Progenitor cell of endocrine pancreas (in vitro differentiated cells): Measurements from ENCODE around the gene PAM. TPM values are rescaled to one million over a fixed set of nuclear protein-coding genes. Genes with fewer than 3 reads are reported as not detected.

ENCODE experiments used
- DNase-seq: peaks from one replicate; pipeline ENCODE4 v3.0.0; 2021; ENCODE audit warnings: low spot score; ENCODE audit not compliant: unreplicated experiment
- H3K27ac Mint-ChIP-seq: 2 replicates; pipeline ENCODE4 v1.8.0; 2021; ENCODE audit warnings: mild to moderate bottlenecking, moderate library complexity, mixed read lengths
- H3K27me3 Mint-ChIP-seq: 2 replicates; pipeline ENCODE4 v1.8.0; 2021; ENCODE audit warnings: mixed read lengths
- H3K36me3 Mint-ChIP-seq: 2 replicates; pipeline ENCODE4 v1.8.0; 2022; ENCODE audit warnings: mixed read lengths; ENCODE audit not compliant: insufficient read depth
- H3K4me1 Mint-ChIP-seq: 2 replicates; pipeline ENCODE4 v1.8.0; 2021; ENCODE audit warnings: low read depth, mixed read lengths
- H3K4me3 Mint-ChIP-seq: 2 replicates; pipeline ENCODE4 v1.8.0; 2021; ENCODE audit warnings: low read depth, mild to moderate bottlenecking, moderate library complexity, mixed read lengths
- H3K9me3 Mint-ChIP-seq: 2 replicates; pipeline ENCODE4 v1.8.0; 2021; ENCODE audit warnings: low read depth, mixed read lengths
- total RNA-seq: library from RNA; stranded (reverse); gene quantifications from 2 replicates; pipeline ENCODE4 v1.2.1, GENCODE V29; 2021
- TF ChIP-seq, protein P1 (sequence below): fragments of 200-600 bp; sonication (generic); IDR thresholded peaks from one replicate; pipeline ENCODE4 v1.5.0; 2021; ENCODE audit warnings: antibody characterized with exemption, mild to moderate bottlenecking; ENCODE audit not compliant: unreplicated experiment

The PAM gene
- total RNA-seq, 1 donor from 2014 or later = 111 TPM

DNA sequence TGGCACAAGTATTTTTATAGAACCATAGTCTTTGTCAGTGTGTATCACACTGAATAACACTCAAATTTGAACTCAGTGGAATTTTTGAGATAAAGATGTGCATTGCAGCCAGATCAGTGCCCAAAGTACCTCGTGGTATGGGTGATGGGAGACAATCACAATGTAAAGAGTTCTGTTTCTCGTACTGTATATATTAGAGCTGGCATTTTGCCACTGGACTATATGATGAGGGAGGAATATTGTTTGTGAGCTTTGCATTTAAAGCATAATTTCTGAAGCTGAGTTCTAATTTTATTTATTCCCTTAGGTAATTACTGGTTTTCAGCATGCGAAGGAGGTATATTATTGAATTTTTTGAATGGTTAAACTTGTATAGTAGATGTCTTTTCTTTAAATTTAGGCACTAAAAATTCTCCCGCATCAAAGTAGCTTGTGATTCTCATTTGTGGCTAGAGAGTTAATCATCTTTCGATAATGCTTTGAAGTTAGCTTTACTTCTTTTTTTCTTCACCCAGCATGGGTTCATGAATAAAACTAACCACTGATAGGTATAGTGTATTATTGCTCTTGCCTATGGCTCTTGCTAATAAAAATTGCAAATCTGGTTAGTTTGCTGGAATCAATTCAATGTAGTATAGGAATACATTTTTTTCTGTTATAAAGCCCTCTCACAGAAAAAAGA, 43.1 kb downstream of the PAM start:
- H3K4me1 Mint-ChIP-seq = peaks cover 49% of the 10 kb centered on the region

DNA sequence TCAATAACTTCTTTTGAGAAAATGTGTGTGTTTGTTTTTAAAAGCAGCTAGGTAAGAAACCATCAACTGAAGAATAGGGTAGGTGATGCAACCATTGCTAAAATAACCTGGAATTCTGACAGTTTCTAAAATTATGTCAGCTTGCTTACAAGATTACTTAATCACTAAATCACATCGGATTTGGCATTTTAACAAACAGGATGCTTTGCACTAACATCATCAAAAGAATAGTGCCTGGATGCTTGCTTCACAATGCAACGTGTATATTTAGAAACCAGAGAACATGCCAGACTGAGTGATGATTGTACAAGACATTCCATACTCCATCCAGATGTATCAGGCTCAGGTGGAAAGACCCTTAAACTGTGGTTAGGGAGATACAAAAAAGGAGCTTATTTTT, 43.9 kb downstream of the PAM start:
- peaks cover 1% of the 10 kb centered on the region for H3K36me3 Mint-ChIP-seq
- H3K4me1 Mint-ChIP-seq = peaks cover 54% of the 10 kb centered on the region
- no peaks in the 10 kb centered on the region for H3K27me3 Mint-ChIP-seq
- no peak for DNase-seq
- H3K4me3 Mint-ChIP-seq = no peak overlapping the region
- TF ChIP-seq, protein P1, sequence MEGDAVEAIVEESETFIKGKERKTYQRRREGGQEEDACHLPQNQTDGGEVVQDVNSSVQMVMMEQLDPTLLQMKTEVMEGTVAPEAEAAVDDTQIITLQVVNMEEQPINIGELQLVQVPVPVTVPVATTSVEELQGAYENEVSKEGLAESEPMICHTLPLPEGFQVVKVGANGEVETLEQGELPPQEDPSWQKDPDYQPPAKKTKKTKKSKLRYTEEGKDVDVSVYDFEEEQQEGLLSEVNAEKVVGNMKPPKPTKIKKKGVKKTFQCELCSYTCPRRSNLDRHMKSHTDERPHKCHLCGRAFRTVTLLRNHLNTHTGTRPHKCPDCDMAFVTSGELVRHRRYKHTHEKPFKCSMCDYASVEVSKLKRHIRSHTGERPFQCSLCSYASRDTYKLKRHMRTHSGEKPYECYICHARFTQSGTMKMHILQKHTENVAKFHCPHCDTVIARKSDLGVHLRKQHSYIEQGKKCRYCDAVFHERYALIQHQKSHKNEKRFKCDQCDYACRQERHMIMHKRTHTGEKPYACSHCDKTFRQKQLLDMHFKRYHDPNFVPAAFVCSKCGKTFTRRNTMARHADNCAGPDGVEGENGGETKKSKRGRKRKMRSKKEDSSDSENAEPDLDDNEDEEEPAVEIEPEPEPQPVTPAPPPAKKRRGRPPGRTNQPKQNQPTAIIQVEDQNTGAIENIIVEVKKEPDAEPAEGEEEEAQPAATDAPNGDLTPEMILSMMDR = no peak
- H3K27ac Mint-ChIP-seq = no peak overlapping the region
- no peaks in the 10 kb centered on the region for H3K9me3 Mint-ChIP-seq

More for the DNA sequence above, 43.1 kb downstream of the PAM start:
- Mint-ChIP-seq H3K4me3 (no peak overlapping the region), H3K27ac (no peak overlapping the region), H3K27me3 (no peaks in the 10 kb centered on the region), H3K36me3 (peaks cover 1% of the 10 kb centered on the region), H3K9me3 (no peaks in the 10 kb centered on the region)
- no peak for DNase-seq
- TF ChIP-seq, protein P1 = no peak

DNA sequence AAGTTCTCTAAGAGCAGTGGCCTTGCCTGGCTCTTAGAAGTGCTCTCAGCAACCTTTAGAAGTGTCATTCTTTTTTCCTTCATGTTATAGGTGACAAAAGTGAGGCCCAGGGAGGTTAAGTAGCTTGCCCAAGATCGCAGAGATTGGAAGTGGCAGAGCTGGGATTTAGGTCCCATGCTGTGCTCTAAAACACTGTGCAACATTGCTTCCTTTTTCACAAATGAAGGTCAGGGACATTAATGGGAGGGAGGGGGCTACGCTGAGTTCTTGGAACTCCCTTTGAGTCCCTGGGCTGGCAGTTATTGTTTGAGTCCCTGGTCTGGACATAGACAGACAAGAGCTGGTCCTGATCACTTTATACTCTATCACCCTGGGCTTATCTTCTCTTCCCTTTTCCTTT, 45.3 kb downstream of the PAM start:
- Mint-ChIP-seq H3K4me1 (peaks cover 48% of the 10 kb centered on the region), H3K4me3 (no peak overlapping the region), H3K27ac (peak overlapping the region; percentile 26), H3K9me3 (no peaks in the 10 kb centered on the region), H3K36me3 (peaks cover 1% of the 10 kb centered on the region), H3K27me3 (no peaks in the 10 kb centered on the region)
- TF ChIP-seq, protein P1 = no peak
- no peak for DNase-seq

- Mint-ChIP-seq H3K27me3 (no peaks in the 10 kb centered on the region), H3K36me3 (peaks cover 1% of the 10 kb centered on the region), H3K27ac (peak overlapping the region; percentile 11), H3K9me3 (no peaks in the 10 kb centered on the region), H3K4me3 (no peak overlapping the region), H3K4me1 (peaks cover 44% of the 10 kb centered on the region)
- DNase-seq = no peak
- TF ChIP-seq, protein P1 = no peak
Measured at GRCh38 chr5:102801371-102801770, 46.3 kb downstream of the PAM start.

GRCh38 chr5:102802708-102803458, 47.8 kb downstream of the PAM start:
- H3K36me3 Mint-ChIP-seq = peaks cover 1% of the 10 kb centered on the region
- TF ChIP-seq, protein P1 = no peak
- H3K4me1 Mint-ChIP-seq = peaks cover 48% of the 10 kb centered on the region
- H3K27ac Mint-ChIP-seq = no peak overlapping the region
- H3K27me3 Mint-ChIP-seq = no peaks in the 10 kb centered on the region
- DNase-seq = no peak
- H3K9me3 Mint-ChIP-seq = no peaks in the 10 kb centered on the region
- H3K4me3 Mint-ChIP-seq = no peak overlapping the region
